Measurements from ENCODE around the gene ATP11A. TPM values are rescaled to one million over a fixed set of nuclear protein-coding genes. Genes with fewer than 3 reads are reported as not detected.

Gene ATP11A
- total RNA-seq, 2 donors from 2014 or later: 15.8 to 19.6 TPM

- Histone ChIP-seq H3K36me3 (no peaks in the 10 kb centered on the region), H3K4me3 (no peak overlapping the region), H3K9me3 (no peaks in the 10 kb centered on the region), H3K27ac (no peak overlapping the region), H3K9ac (ENCODE audit: low read depth in 2 of 2, low read length in 2 of 2) (no peak overlapping the region), H3K4me1 (no peaks in the 10 kb centered on the region), H3K27me3 (no peaks in the 10 kb centered on the region)
- TF ChIP-seq, protein P1, sequence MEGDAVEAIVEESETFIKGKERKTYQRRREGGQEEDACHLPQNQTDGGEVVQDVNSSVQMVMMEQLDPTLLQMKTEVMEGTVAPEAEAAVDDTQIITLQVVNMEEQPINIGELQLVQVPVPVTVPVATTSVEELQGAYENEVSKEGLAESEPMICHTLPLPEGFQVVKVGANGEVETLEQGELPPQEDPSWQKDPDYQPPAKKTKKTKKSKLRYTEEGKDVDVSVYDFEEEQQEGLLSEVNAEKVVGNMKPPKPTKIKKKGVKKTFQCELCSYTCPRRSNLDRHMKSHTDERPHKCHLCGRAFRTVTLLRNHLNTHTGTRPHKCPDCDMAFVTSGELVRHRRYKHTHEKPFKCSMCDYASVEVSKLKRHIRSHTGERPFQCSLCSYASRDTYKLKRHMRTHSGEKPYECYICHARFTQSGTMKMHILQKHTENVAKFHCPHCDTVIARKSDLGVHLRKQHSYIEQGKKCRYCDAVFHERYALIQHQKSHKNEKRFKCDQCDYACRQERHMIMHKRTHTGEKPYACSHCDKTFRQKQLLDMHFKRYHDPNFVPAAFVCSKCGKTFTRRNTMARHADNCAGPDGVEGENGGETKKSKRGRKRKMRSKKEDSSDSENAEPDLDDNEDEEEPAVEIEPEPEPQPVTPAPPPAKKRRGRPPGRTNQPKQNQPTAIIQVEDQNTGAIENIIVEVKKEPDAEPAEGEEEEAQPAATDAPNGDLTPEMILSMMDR (IDR thresholded peaks at IDR 0.05): no peak
- DNase-seq: no peak
- intact Hi-C loops (cut with DNase I): loop anchor here (10.0 kb wide), 1 partner anchor 233 kb away; no protein-coding TSS in a partner anchor
These were observed 188.4 kb downstream of the ATP11A start for GRCh38 chr13:112877976-112878955.

DNA sequence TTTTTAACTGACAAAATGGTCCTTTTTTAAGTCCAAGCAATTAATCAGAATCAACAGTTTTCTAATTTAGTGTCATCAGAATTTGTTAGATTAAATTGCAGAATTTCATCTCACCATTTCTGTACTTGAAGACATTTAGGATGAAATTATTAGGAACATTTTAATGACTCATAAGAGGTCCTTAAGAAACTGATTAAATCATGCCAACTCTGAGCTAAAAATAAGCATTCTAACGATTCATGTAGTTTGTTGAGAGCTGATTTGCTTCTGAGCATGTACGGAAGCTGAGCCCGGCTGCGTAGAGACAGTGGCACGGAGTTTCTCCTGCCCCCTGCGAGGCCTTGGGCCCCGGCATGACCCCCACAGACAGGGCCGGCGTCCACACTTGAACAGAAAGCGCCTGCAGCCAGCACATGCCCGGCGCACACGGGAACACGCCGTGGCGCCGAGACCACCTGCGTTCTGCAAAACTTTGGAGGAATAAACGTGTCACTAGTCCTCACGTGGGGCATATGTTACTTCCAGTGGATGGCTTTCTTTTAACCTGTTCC is 189.5 kb downstream of the ATP11A start:
- H3K9me3 ChIP-seq: no peaks in the 10 kb centered on the region
- no peak for DNase-seq
- no peaks in the 10 kb centered on the region for H3K36me3 ChIP-seq
- no peaks in the 10 kb centered on the region for H3K4me1 ChIP-seq
- no peak overlapping the region for H3K27ac ChIP-seq
- TF ChIP-seq, protein P1 (IDR thresholded peaks at IDR 0.05): no peak
- no peak overlapping the region for H3K9ac ChIP-seq (ENCODE audit: low read depth in 2 of 2, low read length in 2 of 2)
- intact Hi-C loops (cut with DNase I): loop anchor here (10.0 kb wide), 1 partner anchor 235 kb away; no protein-coding TSS in a partner anchor
- H3K4me3 ChIP-seq: no peak overlapping the region
- H3K27me3 ChIP-seq: no peaks in the 10 kb centered on the region

- Histone ChIP-seq H3K27me3 (no peaks in the 10 kb centered on the region), H3K9me3 (no peaks in the 10 kb centered on the region), H3K27ac (no peak overlapping the region), H3K36me3 (no peaks in the 10 kb centered on the region), H3K4me3 (no peak overlapping the region), H3K9ac (ENCODE audit: low read depth in 2 of 2, low read length in 2 of 2) (no peak overlapping the region), H3K4me1 (no peaks in the 10 kb centered on the region)
- no peak for DNase-seq
- TF ChIP-seq, protein P1 (IDR thresholded peaks at IDR 0.05): no peak
- intact Hi-C loops (cut with DNase I): no loop called here
These were observed 190.4 kb downstream of the ATP11A start for GRCh38 chr13:112880221-112880641.

DNA sequence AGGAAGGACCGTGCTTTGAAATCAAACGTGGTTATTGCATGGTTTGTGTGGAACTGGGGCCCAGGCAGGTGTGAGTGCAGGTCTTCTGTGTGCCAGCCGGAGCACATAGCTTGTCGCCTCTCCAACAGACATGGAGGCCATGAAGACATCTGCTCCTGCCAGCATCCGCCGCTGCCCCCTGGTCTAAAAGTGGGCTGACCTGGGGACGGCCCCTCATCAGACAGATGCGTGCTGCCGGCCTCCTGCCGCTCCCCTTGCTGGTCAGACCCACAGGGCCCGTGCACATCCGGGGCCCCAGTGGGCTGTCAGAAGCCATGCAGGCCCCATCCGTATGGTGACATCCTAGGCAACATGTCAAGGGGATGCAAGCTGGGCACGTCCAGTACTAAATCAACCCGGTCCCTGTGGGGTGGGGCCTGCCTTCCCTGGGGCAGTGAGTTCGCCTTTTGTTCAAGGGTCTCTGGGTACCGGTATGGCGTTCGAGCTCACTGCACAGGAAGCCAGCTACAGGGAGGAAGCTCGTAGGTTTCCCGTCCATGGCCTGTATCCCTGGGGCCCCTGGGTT is 191.2 kb downstream of the ATP11A start:
- H3K36me3 ChIP-seq: no peaks in the 10 kb centered on the region
- no peak overlapping the region for H3K4me3 ChIP-seq
- H3K9me3 ChIP-seq: no peaks in the 10 kb centered on the region
- peaks cover 1% of the 10 kb centered on the region for H3K4me1 ChIP-seq
- TF ChIP-seq, protein P1 (IDR thresholded peaks at IDR 0.05): no peak
- H3K27me3 ChIP-seq: no peaks in the 10 kb centered on the region
- no peak overlapping the region for H3K9ac ChIP-seq (ENCODE audit: low read depth in 2 of 2, low read length in 2 of 2)
- DNase-seq: no peak
- intact Hi-C loops (cut with DNase I): no loop called here
- H3K27ac ChIP-seq: no peak overlapping the region

- Histone ChIP-seq H3K9ac (ENCODE audit: low read depth in 2 of 2, low read length in 2 of 2) (no peak overlapping the region), H3K27ac (no peak overlapping the region), H3K9me3 (no peaks in the 10 kb centered on the region), H3K36me3 (no peaks in the 10 kb centered on the region), H3K27me3 (no peaks in the 10 kb centered on the region), H3K4me3 (no peak overlapping the region), H3K4me1 (peaks cover 3% of the 10 kb centered on the region)
- no peak for DNase-seq
- intact Hi-C loops (cut with DNase I): no loop called here
- TF ChIP-seq, protein P1 (IDR thresholded peaks at IDR 0.05): no peak
These were observed 192.1 kb downstream of the ATP11A start for GRCh38 chr13:112881656-112882554.

Measured in colonic mucosa (tissue), 4 donors.